Cardiac fibroblast (primary cell): ENCODE data around the gene CLDN14.

Experiments used
- DNase-seq, 2 donors: peaks; one replicate each; pipeline versions ENCODE4 v3.0.0 to v3.0.0-alpha.2; 2010; ENCODE audit warnings: low read depth in 2 of 2
- H3K4me3 ChIP-seq, 2 donors: replicated peaks in 1 of 2; 1 replicate in 1 of 2; 2 replicates in 1 of 2; pipeline ENCODE4 v1.5.1; 2011; ENCODE audit warnings: low read depth in 2 of 2, low read length in 2 of 2, mild to moderate bottlenecking in 2 of 2, moderate library complexity in 1 of 2
- TF ChIP-seq, protein P1 (sequence below): IDR thresholded peaks from one replicate; pipeline ENCODE4 v1.5.1; 2011; ENCODE audit warnings: low read depth, mild to moderate bottlenecking, low read length, inconsistent platforms

Gene CLDN14

GRCh38 chr21:36510911-36511310, 31.0 kb upstream of the CLDN14 start:
- no peak overlapping the region for H3K4me3 ChIP-seq
- TF ChIP-seq, protein P1, sequence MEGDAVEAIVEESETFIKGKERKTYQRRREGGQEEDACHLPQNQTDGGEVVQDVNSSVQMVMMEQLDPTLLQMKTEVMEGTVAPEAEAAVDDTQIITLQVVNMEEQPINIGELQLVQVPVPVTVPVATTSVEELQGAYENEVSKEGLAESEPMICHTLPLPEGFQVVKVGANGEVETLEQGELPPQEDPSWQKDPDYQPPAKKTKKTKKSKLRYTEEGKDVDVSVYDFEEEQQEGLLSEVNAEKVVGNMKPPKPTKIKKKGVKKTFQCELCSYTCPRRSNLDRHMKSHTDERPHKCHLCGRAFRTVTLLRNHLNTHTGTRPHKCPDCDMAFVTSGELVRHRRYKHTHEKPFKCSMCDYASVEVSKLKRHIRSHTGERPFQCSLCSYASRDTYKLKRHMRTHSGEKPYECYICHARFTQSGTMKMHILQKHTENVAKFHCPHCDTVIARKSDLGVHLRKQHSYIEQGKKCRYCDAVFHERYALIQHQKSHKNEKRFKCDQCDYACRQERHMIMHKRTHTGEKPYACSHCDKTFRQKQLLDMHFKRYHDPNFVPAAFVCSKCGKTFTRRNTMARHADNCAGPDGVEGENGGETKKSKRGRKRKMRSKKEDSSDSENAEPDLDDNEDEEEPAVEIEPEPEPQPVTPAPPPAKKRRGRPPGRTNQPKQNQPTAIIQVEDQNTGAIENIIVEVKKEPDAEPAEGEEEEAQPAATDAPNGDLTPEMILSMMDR: no peak

GRCh38 chr21:36509973-36510664, 30.2 kb upstream of the CLDN14 start:
- TF ChIP-seq, protein P1: no peak
- DNase-seq: no peak

More at GRCh38 chr21:36510911-36511310, 31.0 kb upstream of the CLDN14 start:
- DNase-seq: no peak

GRCh38 chr21:36508948-36509347, 29.0 kb upstream of the CLDN14 start:
- DNase-seq: no peak
- TF ChIP-seq, protein P1: no peak
- H3K4me3 ChIP-seq: no peak overlapping the region

More at GRCh38 chr21:36509973-36510664, 30.2 kb upstream of the CLDN14 start:
- H3K4me3 ChIP-seq: no peak overlapping the region

DNA sequence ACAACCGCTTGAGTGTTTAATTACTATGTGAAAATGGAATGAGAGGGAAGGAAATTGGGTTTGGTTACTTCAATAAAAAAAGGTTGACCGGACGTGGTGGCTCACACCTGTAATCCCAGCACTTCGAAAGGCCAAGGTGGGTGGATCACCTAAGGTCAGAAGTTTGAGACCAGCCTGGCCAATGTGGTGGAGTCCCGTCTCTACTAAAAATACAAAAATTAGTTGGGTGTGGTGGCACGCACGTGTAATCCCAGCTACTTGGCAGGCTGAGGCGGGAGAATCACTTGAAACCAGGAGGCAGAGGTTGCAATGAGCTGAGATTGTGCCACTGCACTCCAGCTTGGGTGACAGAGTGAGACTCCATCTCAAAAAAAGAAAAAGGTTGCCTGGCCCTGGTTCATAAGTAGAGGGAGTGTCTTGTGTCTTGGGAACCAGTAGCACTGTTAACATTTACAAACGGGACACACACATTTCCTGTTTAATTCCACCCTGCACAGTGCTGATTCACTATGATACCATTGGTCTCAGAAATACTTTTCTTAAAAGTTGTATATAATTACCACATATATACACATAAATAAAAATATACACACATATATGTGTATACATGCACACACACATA, 27.6 kb upstream of the CLDN14 start:
- DNase-seq: peak in 1 of 2 donors; percentile 33
- TF ChIP-seq, protein P1: no peak
- H3K4me3 ChIP-seq: no peak overlapping the region

- TF ChIP-seq, protein P1: no peak
- no peak for DNase-seq
- no peak overlapping the region for H3K4me3 ChIP-seq
Measured at GRCh38 chr21:36506482-36506881, 26.6 kb upstream of the CLDN14 start.

- DNase-seq: peak; percentile 76 to 81
- TF ChIP-seq, protein P1: peak; percentile 84
Measured at GRCh38 chr21:36504067-36505058, 24.4 kb upstream of the CLDN14 start.

More at GRCh38 chr21:36504067-36505058, 24.4 kb upstream of the CLDN14 start:
- no peak overlapping the region for H3K4me3 ChIP-seq
